T-helper 2 cell (primary cell): ENCODE results near the gene EPHB1.

Experiments
- DNase-seq, 5 experiments: peaks; one replicate each; pipeline versions ENCODE4 v3.0.0 to v3.0.0-alpha.2; 2012 to 2022

The EPHB1 gene

GRCh38 chr3:134885877-134886621, 91.0 kb downstream of the EPHB1 start:
- DNase-seq: peak in 1 of 5 experiments; percentile 84

DNA sequence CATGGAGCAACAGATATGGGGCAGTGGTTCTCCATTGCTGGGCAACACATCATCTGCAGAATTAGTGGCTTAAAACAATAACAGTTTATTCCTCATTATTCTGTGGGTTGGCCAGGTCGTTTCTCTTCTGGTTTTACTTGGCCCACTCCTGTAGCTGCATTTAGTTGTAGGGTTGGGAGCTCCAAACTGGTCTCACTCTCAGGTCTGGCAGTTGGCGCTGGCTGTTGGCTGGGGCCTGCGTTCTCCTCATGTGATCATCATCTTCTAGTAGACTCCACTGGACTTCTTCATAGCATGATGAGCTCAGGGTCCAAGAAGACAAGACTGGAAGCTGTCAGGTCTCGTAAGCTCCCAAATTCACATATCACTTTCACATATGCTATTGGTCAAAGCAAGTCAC, 91.9 kb downstream of the EPHB1 start:
- DNase-seq: no peak

- DNase-seq: no peak
Measured at GRCh38 chr3:134887536-134887935, 92.5 kb downstream of the EPHB1 start.

- no peak for DNase-seq
Measured at GRCh38 chr3:134892326-134892725, 97.3 kb downstream of the EPHB1 start.

GRCh38 chr3:134892761-134893160, 97.7 kb downstream of the EPHB1 start:
- DNase-seq: no peak

GRCh38 chr3:134894533-134894932, 99.5 kb downstream of the EPHB1 start:
- DNase-seq: no peak

- no peak for DNase-seq
Measured at GRCh38 chr3:134895181-134895580, 100.1 kb downstream of the EPHB1 start.

- DNase-seq: no peak
Measured at GRCh38 chr3:134896141-134896540, 101.1 kb downstream of the EPHB1 start.

DNA sequence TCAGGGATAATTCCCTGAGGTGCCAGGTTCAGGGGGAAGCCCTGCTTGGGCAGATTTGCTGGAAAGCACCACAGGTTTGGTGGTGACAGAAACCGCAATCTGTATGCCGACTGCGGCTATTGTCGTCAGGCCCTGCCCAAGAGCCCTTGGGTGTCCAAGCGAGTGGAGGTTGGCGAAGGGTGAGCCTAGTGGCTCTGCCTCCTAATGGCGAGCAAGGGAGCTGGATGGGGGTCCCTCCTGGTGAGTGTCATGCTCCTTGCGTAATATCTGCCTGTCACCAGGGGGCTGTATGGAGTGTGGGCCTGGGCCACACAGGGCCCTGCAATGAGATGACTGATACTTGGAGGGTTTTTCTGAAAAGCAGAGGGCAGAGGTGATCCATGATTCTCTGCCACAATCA, 101.6 kb downstream of the EPHB1 start:
- no peak for DNase-seq

GRCh38 chr3:134897391-134898141, 102.5 kb downstream of the EPHB1 start:
- DNase-seq: no peak

DNA sequence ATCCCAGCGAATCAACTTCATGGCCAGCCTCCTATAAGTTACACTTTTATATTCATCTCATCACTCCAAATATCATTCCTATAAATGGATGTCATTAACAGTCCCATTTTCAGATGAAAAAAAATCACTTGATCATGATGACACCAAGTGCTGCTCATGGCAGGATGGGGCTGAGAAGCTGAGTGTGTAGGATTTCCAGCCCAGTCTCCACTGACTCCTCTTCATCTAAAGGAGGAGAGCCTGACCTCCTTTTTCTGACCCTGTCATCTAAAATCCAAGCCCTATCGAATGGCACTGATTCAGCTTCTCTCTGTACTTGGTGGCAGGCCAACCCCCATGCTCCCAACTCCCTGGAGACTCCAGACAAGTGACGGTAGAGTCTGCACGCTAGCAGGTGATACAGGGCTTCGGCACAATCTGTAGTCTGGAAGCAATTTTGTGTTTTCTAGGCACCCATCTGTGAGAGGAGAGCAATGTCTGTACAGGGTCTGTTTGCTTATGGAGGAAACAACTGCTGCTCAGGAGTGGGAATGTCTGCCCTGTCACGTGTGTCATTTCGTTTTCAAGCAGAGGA, 103.2 kb downstream of the EPHB1 start:
- no peak for DNase-seq

DNA sequence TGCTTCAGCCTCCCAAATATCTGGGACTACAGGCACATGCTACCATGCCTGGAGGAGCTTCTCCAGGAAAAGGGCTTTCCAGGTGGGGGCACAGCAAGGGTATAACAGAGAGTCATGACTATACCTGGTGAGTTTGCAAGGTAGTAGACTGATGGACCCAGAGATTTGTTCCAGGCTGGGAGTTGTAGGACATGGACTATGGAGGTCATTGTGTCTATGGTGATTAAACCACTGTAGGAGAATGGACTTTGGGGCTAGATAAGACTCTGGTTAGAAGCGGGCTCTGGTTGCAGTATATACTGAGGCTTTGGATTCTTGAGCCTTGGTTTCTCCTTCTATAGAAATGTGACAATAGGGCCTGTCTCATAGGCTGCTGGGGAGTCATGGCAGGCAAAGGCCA, 104.7 kb downstream of the EPHB1 start:
- no peak for DNase-seq

DNA sequence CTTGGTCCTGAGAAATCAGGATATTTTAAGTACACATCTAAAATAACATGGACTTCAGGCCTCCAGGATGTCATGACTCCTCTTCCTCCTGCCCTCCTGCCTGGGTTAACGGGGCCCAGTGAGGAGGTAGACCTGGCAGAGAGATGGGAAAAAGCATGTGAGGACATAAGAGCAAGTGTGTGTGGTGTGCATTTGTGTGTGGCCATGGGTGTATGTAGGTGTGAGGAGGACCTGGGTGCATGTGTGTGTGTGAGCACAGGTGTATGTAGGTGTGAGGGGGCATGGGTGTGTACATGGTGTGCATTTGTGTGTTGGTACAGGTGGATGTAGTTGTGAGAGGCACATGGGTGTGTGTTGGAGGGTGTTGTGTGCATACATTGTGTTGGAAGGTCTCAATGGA, 105.4 kb downstream of the EPHB1 start:
- DNase-seq: no peak

DNA sequence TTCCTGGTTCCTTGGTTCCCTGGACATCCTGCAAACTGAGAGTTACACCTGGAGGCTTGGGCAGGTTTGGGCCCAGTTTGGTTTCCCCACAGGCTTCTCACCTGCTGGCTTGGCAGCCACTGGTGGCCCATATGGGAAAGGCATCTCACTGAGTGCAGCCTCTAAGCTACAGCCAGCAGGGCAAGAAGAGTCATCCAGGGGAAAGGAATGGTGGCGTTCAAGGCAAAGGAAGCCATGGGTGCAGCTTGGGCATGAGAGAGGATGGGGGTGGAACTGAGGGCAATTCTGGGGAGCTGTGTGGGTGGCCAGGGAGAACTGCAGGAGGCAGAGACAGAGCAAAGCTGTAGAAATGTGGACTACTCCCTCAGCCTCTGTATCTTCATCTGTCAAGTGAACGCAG, 106.4 kb downstream of the EPHB1 start:
- DNase-seq: no peak

- peak in 1 of 5 experiments; percentile 41 for DNase-seq
Measured at GRCh38 chr3:134903837-134904236, 108.8 kb downstream of the EPHB1 start.

DNA sequence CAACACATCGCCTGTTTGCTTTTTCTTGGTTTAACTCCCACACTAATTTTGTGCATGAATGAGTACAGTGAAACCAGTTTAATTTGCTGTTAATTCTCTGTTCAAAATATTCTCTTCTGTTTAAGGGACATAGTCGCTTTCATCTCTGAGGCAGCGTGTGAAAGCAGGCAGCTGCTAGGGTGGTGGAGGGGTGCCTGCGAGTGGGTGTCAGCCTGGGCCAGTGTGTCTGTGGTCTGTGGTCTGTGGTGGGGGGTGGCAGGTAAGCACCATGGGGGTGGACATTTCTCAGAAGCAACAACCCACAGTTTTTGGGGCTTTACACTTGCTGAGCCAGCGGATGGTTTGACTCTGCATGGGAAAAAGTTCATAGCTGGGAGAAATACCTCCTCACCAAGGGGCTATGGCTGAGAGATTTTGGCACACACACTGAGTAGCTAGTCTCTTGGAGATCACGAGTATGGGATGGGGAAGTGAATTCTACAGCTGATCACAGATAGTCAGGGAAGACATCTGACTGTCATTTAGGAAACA, 109.2 kb downstream of the EPHB1 start:
- DNase-seq: peak in 1 of 5 experiments; percentile 96

DNA sequence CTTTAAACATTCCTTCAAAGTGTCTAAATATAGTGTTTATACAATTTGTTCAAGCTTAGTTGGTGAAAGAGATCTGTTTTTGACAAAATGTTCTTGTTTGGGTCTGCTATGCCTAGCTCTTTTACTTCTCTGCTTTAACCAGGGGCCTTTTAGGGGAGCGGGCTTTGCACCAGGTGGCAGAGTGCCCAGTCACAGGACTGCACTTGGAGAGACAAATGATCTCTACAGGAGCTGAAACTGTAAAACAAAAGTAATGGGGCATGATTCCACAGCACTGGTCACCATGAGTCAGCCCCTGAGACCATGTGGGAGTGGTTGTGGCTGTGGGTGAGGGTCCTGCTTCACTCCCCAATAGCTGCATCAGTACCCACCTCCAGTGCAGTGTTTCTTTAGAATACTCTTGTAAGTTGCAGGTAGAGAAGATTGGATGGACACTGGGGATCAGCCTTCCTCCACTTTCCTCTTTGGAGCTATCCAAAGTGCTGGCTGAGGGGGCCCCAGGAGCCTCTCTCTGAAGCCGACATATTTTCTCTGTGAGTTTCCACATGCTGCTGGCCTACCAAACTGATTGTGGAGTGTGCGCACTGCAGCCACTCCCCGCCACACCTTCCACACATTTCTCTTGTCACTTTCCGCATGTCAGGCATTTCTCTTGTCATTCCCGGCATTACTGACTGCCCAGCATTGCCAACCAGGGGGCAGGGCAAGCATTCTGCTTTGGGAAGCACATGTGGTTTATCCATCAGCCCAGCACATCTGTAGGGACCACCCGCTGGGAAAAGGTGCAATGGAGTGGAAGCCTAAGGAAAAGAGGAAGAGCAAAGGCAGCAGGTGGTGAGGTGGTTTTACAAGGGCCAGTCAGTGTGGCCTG, 110.0 kb downstream of the EPHB1 start:
- no peak for DNase-seq

- DNase-seq: no peak
Measured at GRCh38 chr3:134905647-134905935, 110.5 kb downstream of the EPHB1 start.

- DNase-seq: no peak
Measured at GRCh38 chr3:134908271-134908670, 113.2 kb downstream of the EPHB1 start.

- no peak for DNase-seq
Measured at GRCh38 chr3:134910026-134910425, 115.0 kb downstream of the EPHB1 start.

DNA sequence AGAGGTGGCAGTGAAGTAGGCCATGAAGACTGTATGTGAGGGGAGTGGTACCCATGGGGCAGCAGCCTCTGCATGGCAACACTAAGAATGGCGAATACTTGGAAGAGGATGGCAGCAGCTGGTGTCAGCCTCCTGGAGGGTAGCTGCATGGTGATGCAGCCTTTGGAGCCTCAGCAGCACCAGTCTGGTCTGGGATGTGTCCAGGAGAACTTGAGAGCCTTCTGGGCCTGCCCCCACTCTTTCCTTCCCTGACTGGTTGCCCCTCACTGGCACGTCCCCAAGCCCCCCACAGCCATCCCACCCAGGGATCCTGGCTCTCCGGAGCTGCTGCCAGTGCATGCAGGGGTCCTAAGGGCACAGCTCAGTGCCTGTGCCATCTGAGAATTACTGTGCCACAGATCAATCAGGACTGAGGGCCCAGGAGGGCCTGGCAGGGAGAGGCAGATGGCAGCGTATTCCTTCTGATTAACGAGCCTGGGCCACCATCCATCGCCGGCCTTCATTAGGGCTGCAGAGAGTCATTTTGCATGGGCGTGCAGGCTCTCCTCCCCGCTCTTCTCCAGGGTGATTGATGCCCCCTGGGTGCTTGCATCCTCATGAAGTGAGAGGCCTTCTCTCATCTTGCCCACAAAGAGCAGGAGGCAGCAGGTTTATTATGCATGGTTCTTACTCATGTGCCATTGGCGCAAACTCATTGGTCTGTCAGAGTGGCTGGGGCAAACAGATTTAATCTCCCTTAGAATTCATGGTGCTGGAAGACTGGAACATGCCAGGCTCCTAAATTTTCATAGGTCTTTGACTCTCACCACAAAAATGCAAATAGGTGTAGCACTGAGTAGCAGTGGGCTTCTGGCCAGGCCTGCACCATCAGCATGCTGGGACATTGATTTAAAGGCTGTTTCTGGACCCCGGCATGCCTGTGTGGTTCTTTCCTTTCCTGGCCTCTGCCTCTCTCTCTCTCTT, 116.8 kb downstream of the EPHB1 start:
- DNase-seq: no peak
